A673 (cell line): ENCODE measurements around the gene RAP1GAP. TPM values are rescaled to one million over a fixed set of nuclear protein-coding genes. Genes with fewer than 3 reads are reported as not detected.

Source experiments
- BruUV-seq: library from RNA; stranded (reverse); fragments of 400-500 nt; replicated peaks from 2 replicates; lab custom pipeline; 2021; lab: Mats Ljungman, UMichigan
- CTCF ChIA-PET: fragments of 300-600 bp; sonication (Branson Sonifier 250); formaldehyde crosslinking; loops from one replicate; lab custom pipeline; 2022; ENCODE audit warnings: antibody characterized with exemption; lab: Charles Lee
- POLR2A ChIA-PET: fragments of 300-600 bp; sonication (Branson Sonifier 250); formaldehyde crosslinking; loops from one replicate; lab custom pipeline; 2022; ENCODE audit warnings: antibody characterized with exemption; ENCODE audit not compliant: low non-redundant PET; lab: Charles Lee
- DNase-seq: peaks from one replicate; pipeline ENCODE4 v3.0.0-alpha.2; 2015; ENCODE audit warnings: low spot score
- H3K27ac ChIP-seq: fragments of 200-600 bp; sonication (generic); 2 replicates; pipeline ENCODE4 v1.5.1; 2016; ENCODE audit warnings: mixed run types, low read depth, mild to moderate bottlenecking, mixed read lengths, antibody characterized with exemption, low read length; ENCODE audit not compliant: poor library complexity, severe bottlenecking
- H3K27me3 ChIP-seq: fragments of 200-600 bp; sonication (generic); replicated peaks from 2 replicates; pipeline ENCODE4 v1.6.1; 2017; ENCODE audit warnings: mixed run types, low read depth, mild to moderate bottlenecking, mixed read lengths, antibody characterized with exemption, low read length; ENCODE audit not compliant: insufficient read depth, poor library complexity
- H3K36me3 ChIP-seq: fragments of 200-600 bp; sonication (generic); 2 replicates; pipeline ENCODE4 v1.6.1; 2016; ENCODE audit warnings: mixed run types, mild to moderate bottlenecking, mixed read lengths, antibody characterized with exemption, low read length; ENCODE audit not compliant: insufficient read depth, poor library complexity, severe bottlenecking
- H3K4me1 ChIP-seq: fragments of 200-600 bp; sonication (generic); 2 replicates; pipeline ENCODE4 v1.6.1; 2017; ENCODE audit warnings: mixed run types, mild to moderate bottlenecking, mixed read lengths, antibody characterized with exemption, low read length; ENCODE audit not compliant: insufficient read depth, poor library complexity, severe bottlenecking
- H3K4me3 ChIP-seq: fragments of 200-600 bp; sonication (generic); 2 replicates; pipeline ENCODE4 v1.5.1; 2016; ENCODE audit warnings: low read depth, mixed run types, mild to moderate bottlenecking, mixed read lengths, low read length; ENCODE audit not compliant: poor library complexity, severe bottlenecking
- H3K9me3 ChIP-seq: fragments of 200-600 bp; sonication (generic); 2 replicates; pipeline ENCODE4 v1.6.1; 2016; ENCODE audit warnings: mixed run types, low read depth, mild to moderate bottlenecking, mixed read lengths, antibody characterized with exemption, low read length; ENCODE audit not compliant: poor library complexity, severe bottlenecking
- CTCF ChIP-seq: fragments of 300-800, 200-600 bp; sonication (generic); conservative IDR thresholded peaks from 2 replicates; pipeline ENCODE4 v1.5.1; 2017; ENCODE audit warnings: low read depth, mild to moderate bottlenecking, antibody characterized with exemption, low read length, moderate library complexity, mixed read lengths
- EZH2 ChIP-seq: fragments of 200-600 bp; sonication (generic); IDR thresholded peaks from 2 replicates; pipeline ENCODE4 v1.6.1; 2017; ENCODE audit warnings: borderline replicate concordance, low read depth, mild to moderate bottlenecking, mixed read lengths, antibody characterized with exemption, low read length; ENCODE audit not compliant: poor library complexity, severe bottlenecking
- intact Hi-C: fragments of 100-400 bp; cut with micrococcal nuclease; formaldehyde crosslinking; loops from one replicate; pipeline ENCODE4 v1.10.0; 2022; ENCODE audit not compliant: unreplicated experiment
- total RNA-seq: library from RNA; stranded (reverse); gene quantifications from 2 replicates; pipeline ENCODE4 v1.2.3, GENCODE V29; 2021

RAP1GAP gene
- total RNA-seq, 1 experiment from 2014 or later = 37.7 TPM

GRCh38 chr1:21608798-21609197 lies 60.4 kb downstream of the RAP1GAP start:
- Histone ChIP-seq H3K4me3 (no peak overlapping the region), H3K27me3 (no peaks in the 10 kb centered on the region), H3K36me3 (peaks cover 10% of the 10 kb centered on the region), H3K27ac (no peak overlapping the region), H3K9me3 (no peaks in the 10 kb centered on the region), H3K4me1 (no peaks in the 10 kb centered on the region)
- no TSS peak for BruUV-seq
- POLR2A ChIA-PET = no interaction called here
- intact Hi-C loops = no loop called here
- no peak for TF ChIP-seq CTCF
- TF ChIP-seq EZH2 = no peak
- no peak for DNase-seq
- CTCF ChIA-PET = no interaction called here

GRCh38 chr1:21607549-21608529 lies 61.3 kb downstream of the RAP1GAP start:
- POLR2A ChIA-PET = interaction anchor here (0.6 kb wide), 1 partner anchor 238 kb away, joined by 3 read pairs; no protein-coding TSS in a partner anchor
- no TSS peak for BruUV-seq
- Histone ChIP-seq H3K27ac (no peak overlapping the region), H3K9me3 (no peaks in the 10 kb centered on the region), H3K4me3 (no peak overlapping the region), H3K27me3 (no peaks in the 10 kb centered on the region), H3K36me3 (peaks cover 9% of the 10 kb centered on the region), H3K4me1 (no peaks in the 10 kb centered on the region)
- intact Hi-C loops = no loop called here
- CTCF ChIA-PET = no interaction called here
- TF ChIP-seq EZH2 (no peak), CTCF (no peak)
- peak; percentile 76 for DNase-seq

GRCh38 chr1:21605964-21606705 lies 63.0 kb downstream of the RAP1GAP start:
- no peak for TF ChIP-seq CTCF
- no peak for TF ChIP-seq EZH2
- ChIA-PET POLR2A (no interaction called here), CTCF (no interaction called here)
- no peaks in the 10 kb centered on the region for H3K36me3 ChIP-seq
- no peak overlapping the region for H3K27ac ChIP-seq
- H3K27me3 ChIP-seq = no peaks in the 10 kb centered on the region
- intact Hi-C loops = no loop called here
- BruUV-seq = no TSS peak
- DNase-seq = no peak
- no peak overlapping the region for H3K4me3 ChIP-seq
- no peaks in the 10 kb centered on the region for H3K9me3 ChIP-seq
- no peaks in the 10 kb centered on the region for H3K4me1 ChIP-seq
